Neuronal stem cell (in vitro differentiated cells): Measurements from ENCODE around the gene DLG2.
"Not testable (repeated sequence)": the region's sequence is repeated elsewhere in the genome, so short reads cannot be mapped to it uniquely, and the experiment has no call there.

Experiments used
- DNase-seq: peaks from one replicate; pipeline ENCODE4 v3.0.0-alpha.2; 2013; ENCODE audit warnings: low spot score
- H2AFZ ChIP-seq: one replicate; pipeline ENCODE4 v1.6.1; 2013; ENCODE audit warnings: mild to moderate bottlenecking, low read length, inconsistent platforms
- H2AK5ac ChIP-seq: 2 replicates; pipeline ENCODE4 v1.6.1; 2013; ENCODE audit warnings: low read depth, mild to moderate bottlenecking, inconsistent platforms, low read length, moderate library complexity, mixed read lengths
- H2BK120ac ChIP-seq: 2 replicates; pipeline ENCODE4 v1.6.1; 2013; ENCODE audit warnings: low read depth, mild to moderate bottlenecking, inconsistent platforms, low read length, moderate library complexity, mixed read lengths
- H2BK12ac ChIP-seq: one replicate; pipeline ENCODE4 v1.6.1; 2013; ENCODE audit warnings: low read length, inconsistent platforms
- H2BK15ac ChIP-seq: 2 replicates; pipeline ENCODE4 v1.6.1; 2013; ENCODE audit warnings: mild to moderate bottlenecking, low read length, inconsistent platforms, mixed read lengths
- H2BK5ac ChIP-seq: one replicate; pipeline ENCODE4 v1.6.1; 2013; ENCODE audit warnings: inconsistent platforms, mild to moderate bottlenecking, low read length, moderate library complexity
- H3K14ac ChIP-seq: one replicate; pipeline ENCODE4 v1.6.1; 2013; ENCODE audit warnings: low read length, inconsistent platforms
- H3K18ac ChIP-seq: 2 replicates; pipeline ENCODE4 v1.6.1; 2013; ENCODE audit warnings: low read length, inconsistent platforms
- H3K23ac ChIP-seq: 2 replicates; pipeline ENCODE4 v1.6.1; 2013; ENCODE audit warnings: low read depth, mild to moderate bottlenecking, mixed read lengths, low read length, inconsistent platforms; ENCODE audit not compliant: poor library complexity
- H3K27ac ChIP-seq: replicated peaks from 3 replicates; pipeline ENCODE4 v1.5.1; 2013; ENCODE audit warnings: low read length, inconsistent platforms
- H3K27me3 ChIP-seq, 3 experiments: 2 replicates each; pipeline ENCODE4 v1.6.1; 2013; ENCODE audit warnings: low read length in 3 of 3, mild to moderate bottlenecking in 2 of 3, inconsistent platforms in 1 of 3, low read depth in 1 of 3, mixed read lengths in 1 of 3, moderate library complexity in 1 of 3; ENCODE audit not compliant: control insufficient read depth in 3 of 3, insufficient read depth in 3 of 3
- H3K36me3 ChIP-seq, 2 donors: replicated peaks in 1 of 2; 2 replicates each; pipeline ENCODE4 v1.6.1; 2013; ENCODE audit warnings: low read length in 2 of 2; ENCODE audit not compliant: control insufficient read depth in 2 of 2, insufficient read depth in 2 of 2
- H3K4ac ChIP-seq: 2 replicates; pipeline ENCODE4 v1.6.1; 2013; ENCODE audit warnings: inconsistent platforms, mild to moderate bottlenecking, low read length, moderate library complexity
- H3K4me1 ChIP-seq, 2 donors: 1 replicate in 1 of 2; 2 replicates in 1 of 2; pipeline ENCODE4 v1.6.1; 2013; ENCODE audit warnings: low read length in 2 of 2, low read depth in 1 of 2; ENCODE audit not compliant: control insufficient read depth in 2 of 2, insufficient read depth in 1 of 2
- H3K4me2 ChIP-seq: one replicate; pipeline ENCODE4 v1.6.1; 2013; ENCODE audit warnings: mild to moderate bottlenecking, low read length, inconsistent platforms; ENCODE audit not compliant: insufficient read depth, poor library complexity, severe bottlenecking
- H3K4me3 ChIP-seq, 2 donors: 2 replicates each; pipeline ENCODE4 v1.5.1; 2013; ENCODE audit warnings: low read length in 2 of 2, mild to moderate bottlenecking in 2 of 2, inconsistent platforms in 1 of 2, moderate library complexity in 1 of 2
- H3K79me1 ChIP-seq: one replicate; pipeline ENCODE4 v1.6.1; 2013; ENCODE audit warnings: low read depth, mild to moderate bottlenecking, inconsistent platforms, low read length, moderate library complexity
- H3K9ac ChIP-seq: one replicate; pipeline ENCODE4 v1.6.1; 2013; ENCODE audit warnings: mild to moderate bottlenecking, low read depth, low read length, inconsistent platforms; ENCODE audit not compliant: poor library complexity
- H3K9me3 ChIP-seq, 2 donors: replicated peaks in 1 of 2; 2 replicates each; pipeline versions ENCODE3 to v1.6.1; 2013; ENCODE audit warnings: low read length in 2 of 2, mild to moderate bottlenecking in 2 of 2, inconsistent platforms in 1 of 2, low read depth in 1 of 2, mixed read lengths in 1 of 2, moderate library complexity in 1 of 2; ENCODE audit not compliant: control insufficient read depth in 2 of 2, insufficient read depth in 1 of 2
- H4K8ac ChIP-seq: one replicate; pipeline ENCODE4 v1.6.1; 2013; ENCODE audit warnings: low read depth, mild to moderate bottlenecking, inconsistent platforms, low read length, moderate library complexity
- H4K91ac ChIP-seq: one replicate; pipeline ENCODE4 v1.6.1; 2013; ENCODE audit warnings: low read length, low read depth, mild to moderate bottlenecking, inconsistent platforms; ENCODE audit not compliant: poor library complexity
- WGBS, 2 donors: extraction: QIAGEN DNeasy Blood & Tissue Kit; methylation state at CpG; one replicate each; pipeline ENCODE4 v1.1.7; 2013; ENCODE audit warnings: missing lambda C conversion rate in 2 of 2, mixed read lengths in 1 of 2; ENCODE audit not compliant: insufficient read length in 2 of 2, insufficient replicate concordance in 1 of 2; ENCODE audit errors: extremely low coverage in 2 of 2; 5-methylcytosine and 5-hydroxymethylcytosine counted together

Gene DLG2

DNA sequence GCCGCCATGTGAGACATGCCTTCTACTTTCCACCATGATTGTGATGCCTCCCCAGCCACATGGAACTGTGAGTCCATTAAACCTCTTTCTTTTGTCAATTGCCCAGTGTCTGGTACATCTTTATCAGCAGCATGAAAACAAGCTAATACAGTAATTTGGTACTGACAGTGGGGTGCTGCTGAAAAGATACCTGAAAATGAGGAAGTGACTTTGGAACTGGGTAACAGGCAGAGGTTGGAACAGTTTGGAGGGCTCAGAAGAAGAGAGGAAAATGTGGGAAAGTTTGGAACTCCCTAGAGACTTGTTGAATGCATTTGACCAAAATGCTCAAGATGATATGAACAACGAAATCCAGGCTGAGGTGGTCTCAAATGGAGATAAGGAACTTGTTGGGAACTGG is 356.8 kb downstream of the DLG2 start:
- not testable (repeated sequence) for H3K27me3 ChIP-seq, H3K4me2 ChIP-seq, DNase-seq, H3K14ac ChIP-seq, H3K4me3 ChIP-seq, H2BK15ac ChIP-seq, H3K4ac ChIP-seq, H4K8ac ChIP-seq, H2AFZ ChIP-seq, H3K36me3 ChIP-seq, H2BK120ac ChIP-seq, H3K9ac ChIP-seq, H3K4me1 ChIP-seq, H3K9me3 ChIP-seq, H3K79me1 ChIP-seq, H4K91ac ChIP-seq, H2BK5ac ChIP-seq, H2BK12ac ChIP-seq, H2AK5ac ChIP-seq, H3K27ac ChIP-seq, H3K18ac ChIP-seq, H3K23ac ChIP-seq
- no CpG with 5 or more reads among the region's 2 CpGs for WGBS, 2 donors

DNA sequence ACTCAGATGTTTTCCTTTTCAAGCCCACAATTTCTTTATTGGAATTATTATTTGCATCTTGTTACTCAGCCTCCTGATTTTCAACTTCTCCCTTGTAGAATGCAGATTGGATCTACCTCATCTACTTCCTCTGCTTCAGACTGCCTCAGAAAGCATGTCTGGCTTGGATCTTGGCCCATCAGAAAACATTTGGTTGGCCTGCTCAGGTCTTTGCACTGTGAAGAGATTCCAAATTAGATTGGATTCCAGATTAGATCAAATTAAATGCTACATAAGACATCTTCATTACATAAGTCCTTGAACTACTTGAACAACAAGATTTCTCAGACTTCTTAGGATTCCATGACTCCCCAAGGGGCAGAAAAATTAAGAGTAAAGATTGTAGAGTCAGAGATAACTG is 358.0 kb downstream of the DLG2 start:
- Histone ChIP-seq H2BK12ac (no peak overlapping the region), H2BK15ac (no peak overlapping the region), H2BK120ac (no peak overlapping the region), H3K36me3 (no peaks in the 10 kb centered on the region), H3K27ac (no peak overlapping the region), H3K14ac (no peak overlapping the region), H3K4me3 (no peak overlapping the region), H3K23ac (no peak overlapping the region), H3K9ac (no peak overlapping the region), H4K91ac (no peak overlapping the region), H3K4ac (no peak overlapping the region), H3K4me1 (no peaks in the 10 kb centered on the region), H3K27me3 (no peaks in the 10 kb centered on the region), H3K79me1 (no peaks in the 10 kb centered on the region), H3K4me2 (no peak overlapping the region), H2AK5ac (no peak overlapping the region), H3K9me3 (peaks cover 0 to 1% of the 10 kb centered on the region in 2 donors), H2AFZ (no peak overlapping the region), H3K18ac (no peak overlapping the region), H4K8ac (no peak overlapping the region), H2BK5ac (no peak overlapping the region)
- DNase-seq: no peak

GRCh38 chr11:85266646-85267045 is 360.5 kb downstream of the DLG2 start:
- Histone ChIP-seq H3K4me1 (no peaks in the 10 kb centered on the region), H3K4ac (no peak overlapping the region), H3K9ac (no peak overlapping the region), H2BK15ac (no peak overlapping the region), H4K8ac (no peak overlapping the region), H2AK5ac (no peak overlapping the region), H2BK12ac (no peak overlapping the region), H3K18ac (no peak overlapping the region), H3K27me3 (no peaks in the 10 kb centered on the region), H4K91ac (no peak overlapping the region), H2AFZ (no peak overlapping the region), H3K14ac (no peak overlapping the region), H2BK120ac (no peak overlapping the region), H3K9me3 (peaks cover 0 to 1% of the 10 kb centered on the region in 2 donors), H3K36me3 (no peaks in the 10 kb centered on the region), H2BK5ac (no peak overlapping the region), H3K79me1 (no peaks in the 10 kb centered on the region), H3K4me2 (no peak overlapping the region), H3K4me3 (no peak overlapping the region), H3K23ac (no peak overlapping the region), H3K27ac (no peak overlapping the region)
- DNase-seq: no peak
- no CpG with 5 or more reads among the region's 1 CpG for WGBS, 2 donors

DNA sequence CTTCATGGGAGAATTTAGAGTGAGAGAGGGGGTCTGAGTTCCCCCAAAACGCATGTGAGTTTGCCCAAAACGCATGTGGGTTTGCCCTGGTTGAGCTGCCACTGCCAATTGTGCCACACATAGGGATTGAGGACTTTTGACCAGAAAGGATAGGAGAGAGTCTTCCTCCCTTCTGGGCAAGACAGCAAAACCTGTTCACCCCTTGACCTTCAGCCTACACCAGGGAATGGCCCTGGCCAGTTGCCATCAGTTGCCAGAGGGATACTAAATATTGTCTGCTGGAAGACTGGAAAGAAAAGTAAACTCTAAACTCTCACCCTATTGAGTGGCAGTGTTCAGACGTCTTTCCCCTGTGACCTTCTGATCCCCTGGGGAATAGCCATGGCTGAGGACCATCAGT is 363.8 kb downstream of the DLG2 start:
- Histone ChIP-seq H3K4me3 (no peak overlapping the region), H4K8ac (no peak overlapping the region), H3K36me3 (no peaks in the 10 kb centered on the region), H2AK5ac (no peak overlapping the region), H3K4ac (no peak overlapping the region), H3K9ac (no peak overlapping the region), H2BK120ac (no peak overlapping the region), H3K4me2 (no peak overlapping the region), H3K18ac (no peak overlapping the region), H3K79me1 (no peaks in the 10 kb centered on the region), H3K14ac (no peak overlapping the region), H2BK12ac (no peak overlapping the region), H2AFZ (no peak overlapping the region), H3K27me3 (no peaks in the 10 kb centered on the region), H4K91ac (no peak overlapping the region), H3K23ac (no peak overlapping the region), H3K27ac (no peak overlapping the region), H2BK15ac (no peak overlapping the region), H3K4me1 (no peaks in the 10 kb centered on the region), H2BK5ac (no peak overlapping the region), H3K9me3 (peaks cover 0 to 1% of the 10 kb centered on the region in 2 donors)
- no CpG with 5 or more reads among the region's 3 CpGs for WGBS, 2 donors
- no peak for DNase-seq
